Neural crest cell (in vitro differentiated cells): ENCODE results near the gene ZNF177. TPM values are rescaled to one million over a fixed set of nuclear protein-coding genes. Genes with fewer than 3 reads are reported as not detected.

ENCODE experiments used
- DNase-seq: peaks from one replicate; pipeline ENCODE4 v3.0.0; 2021; ENCODE audit warnings: low read depth, mixed read lengths, low spot score
- H3K27ac Mint-ChIP-seq: one replicate; pipeline ENCODE4 v1.8.0; 2021; ENCODE audit warnings: mild to moderate bottlenecking, mixed read lengths; ENCODE audit not compliant: unreplicated experiment
- H3K27me3 Mint-ChIP-seq: 2 replicates; pipeline ENCODE4 v1.8.0; 2021; ENCODE audit warnings: low read depth, mild to moderate bottlenecking, mixed read lengths
- H3K36me3 Mint-ChIP-seq: 2 replicates; pipeline ENCODE4 v1.8.0; 2021; ENCODE audit warnings: low read depth, mild to moderate bottlenecking, mixed read lengths
- H3K4me1 Mint-ChIP-seq: 2 replicates; pipeline ENCODE4 v1.8.0; 2021; ENCODE audit warnings: mixed read lengths
- H3K4me3 Mint-ChIP-seq: one replicate; pipeline ENCODE4 v1.8.0; 2021; ENCODE audit warnings: mild to moderate bottlenecking, mixed read lengths
- H3K9me3 Mint-ChIP-seq: 2 replicates; pipeline ENCODE4 v1.8.0; 2021; ENCODE audit warnings: mixed read lengths
- CTCF ChIP-seq: fragments of 200-600 bp; sonication (generic); conservative IDR thresholded peaks from 2 replicates; pipeline ENCODE4 v1.5.0; 2021; ENCODE audit warnings: antibody characterized with exemption, mild to moderate bottlenecking
- total RNA-seq: library from RNA; stranded (reverse); gene quantifications from 2 replicates; pipeline ENCODE4 v1.2.1, GENCODE V29; 2021

ZNF177 gene
- total RNA-seq, 1 donor from 2014 or later, result 8.0 TPM

DNA sequence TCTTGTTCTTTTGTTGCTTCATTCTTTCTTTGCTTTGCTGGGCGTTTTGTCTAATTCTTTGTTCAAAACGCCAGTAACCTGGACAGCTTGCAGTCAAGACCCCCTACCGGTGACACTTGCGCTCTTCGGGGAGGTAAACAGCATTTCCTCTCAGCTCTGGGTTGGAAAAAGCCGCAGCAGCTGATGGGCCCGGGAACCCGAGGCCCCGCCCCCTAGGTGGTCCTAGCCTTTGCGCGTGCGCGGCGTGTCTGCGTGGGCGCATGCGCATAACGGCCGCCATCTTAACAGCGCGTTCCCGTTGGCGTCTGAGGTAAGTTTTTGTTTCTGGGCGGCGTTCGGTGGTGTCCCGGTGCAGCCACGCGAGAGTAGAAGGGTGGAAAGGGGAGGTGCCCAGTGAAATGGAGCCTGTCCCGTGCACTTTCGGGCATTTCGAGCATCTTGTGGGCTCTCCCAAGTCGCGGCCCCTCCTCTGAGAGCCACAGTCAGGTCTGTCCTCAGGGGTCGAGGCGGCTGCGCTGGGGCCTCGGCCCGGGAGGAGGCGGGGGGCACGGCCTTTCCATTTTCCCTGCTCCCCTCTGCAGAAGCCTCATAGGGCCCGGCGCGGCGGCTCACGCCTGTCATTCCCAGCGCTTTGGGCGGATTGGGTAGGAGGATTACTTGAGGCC, 38.8 kb upstream of the ZNF177 start, which contains the start of gene ZNF559:
Gene ZNF559 (plus strand): TSS at position 261 of the 665 bp plus-strand sequence. CDS start 14,371 bp downstream, outside the sequence.
- Mint-ChIP-seq H3K27me3 (peaks cover 5% of the 10 kb centered on the region), H3K9me3 (peaks cover 29% of the 10 kb centered on the region), H3K4me3 (peak within 1 kb of the TSS; percentile 91), H3K36me3 (peaks cover 53% of the 10 kb centered on the region), H3K4me1 (peaks cover 14% of the 10 kb centered on the region), H3K27ac (peak within 1 kb of the TSS; percentile 75)
- DNase-seq, result peak; percentile 96
- peak; percentile 67 for TF ChIP-seq CTCF

DNA sequence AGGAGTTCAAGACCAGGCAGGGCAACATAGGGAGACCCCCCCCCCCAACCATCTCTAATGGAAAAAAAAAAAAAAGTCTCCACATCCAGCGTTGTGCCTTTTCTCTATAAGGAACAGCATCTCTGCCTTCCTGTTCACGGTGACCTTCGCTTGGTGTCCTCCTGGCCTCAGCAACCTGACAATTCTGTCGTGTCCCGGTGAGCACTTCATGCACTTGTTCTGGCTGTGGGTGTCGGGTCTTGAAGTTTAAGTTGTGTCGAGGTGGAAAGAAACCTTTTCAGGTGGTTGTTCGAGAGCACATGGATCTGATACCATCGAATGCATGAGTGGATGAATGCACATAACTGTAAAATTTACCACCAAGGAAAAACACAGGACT, 38.2 kb upstream of the ZNF177 start:
- Mint-ChIP-seq H3K4me3 (peak overlapping the region; percentile 91), H3K9me3 (peaks cover 29% of the 10 kb centered on the region), H3K36me3 (peaks cover 58% of the 10 kb centered on the region), H3K27ac (peak overlapping the region; percentile 75), H3K27me3 (peaks cover 5% of the 10 kb centered on the region), H3K4me1 (peaks cover 14% of the 10 kb centered on the region)
- no peak for DNase-seq
- no peak for TF ChIP-seq CTCF

- peak overlapping the region; percentile 42 for H3K4me3 Mint-ChIP-seq
- DNase-seq, result no peak
- H3K27me3 Mint-ChIP-seq, result no peaks in the 10 kb centered on the region
- H3K4me1 Mint-ChIP-seq, result no peaks in the 10 kb centered on the region
- no peak overlapping the region for H3K27ac Mint-ChIP-seq
- peaks cover 30% of the 10 kb centered on the region for H3K9me3 Mint-ChIP-seq
- TF ChIP-seq CTCF, result no peak
- peaks cover 78% of the 10 kb centered on the region for H3K36me3 Mint-ChIP-seq
Observed at GRCh38 chr19:9329999-9330398, 32.8 kb upstream of the ZNF177 start.

GRCh38 chr19:9342610-9343304, 20.1 kb upstream of the ZNF177 start:
- Mint-ChIP-seq H3K4me3 (no peak overlapping the region), H3K27me3 (no peaks in the 10 kb centered on the region), H3K9me3 (peaks cover 39% of the 10 kb centered on the region), H3K27ac (no peak overlapping the region), H3K4me1 (no peaks in the 10 kb centered on the region), H3K36me3 (peaks cover 80% of the 10 kb centered on the region)
- TF ChIP-seq CTCF, result no peak
- no peak for DNase-seq

GRCh38 chr19:9345005-9345404, 17.8 kb upstream of the ZNF177 start:
- Mint-ChIP-seq H3K27ac (no peak overlapping the region), H3K36me3 (peaks cover 80% of the 10 kb centered on the region), H3K27me3 (no peaks in the 10 kb centered on the region), H3K4me3 (no peak overlapping the region), H3K9me3 (peaks cover 34% of the 10 kb centered on the region), H3K4me1 (no peaks in the 10 kb centered on the region)
- no peak for DNase-seq
- no peak for TF ChIP-seq CTCF
